NCI-H345 treated with DMSO at 0.1 percent for 48 hours (cell line): ENCODE results near the gene ECPAS.
"Not testable (repeated sequence)": the region's sequence is repeated elsewhere in the genome, so short reads cannot be mapped to it uniquely, and the experiment has no call there.

ENCODE experiments used
- DNase-seq: peaks from one replicate; lab custom pipeline; 2025; ENCODE audit not compliant: unreplicated experiment; lab: John Stamatoyannopoulos, UW

ECPAS gene

DNA sequence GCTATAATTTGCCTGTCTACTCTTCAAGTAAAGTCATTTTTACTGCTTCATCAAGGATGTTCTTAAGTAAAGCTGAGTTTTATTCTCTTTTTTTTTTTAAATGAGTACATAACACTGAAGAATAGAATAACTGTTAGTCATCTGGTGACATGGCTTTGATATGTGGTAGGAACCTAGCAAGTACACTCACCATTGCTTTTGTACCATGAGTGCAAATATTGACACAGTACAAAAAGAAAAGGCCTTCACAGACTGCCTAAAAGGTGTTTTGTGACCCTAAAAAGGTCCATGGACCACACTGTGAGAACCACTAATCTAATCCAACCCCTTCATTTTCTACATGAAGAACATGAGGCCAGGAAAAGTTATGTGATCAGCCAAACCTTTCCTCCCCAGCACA, 55.0 kb downstream of the ECPAS start:
- no peak for DNase-seq

DNA sequence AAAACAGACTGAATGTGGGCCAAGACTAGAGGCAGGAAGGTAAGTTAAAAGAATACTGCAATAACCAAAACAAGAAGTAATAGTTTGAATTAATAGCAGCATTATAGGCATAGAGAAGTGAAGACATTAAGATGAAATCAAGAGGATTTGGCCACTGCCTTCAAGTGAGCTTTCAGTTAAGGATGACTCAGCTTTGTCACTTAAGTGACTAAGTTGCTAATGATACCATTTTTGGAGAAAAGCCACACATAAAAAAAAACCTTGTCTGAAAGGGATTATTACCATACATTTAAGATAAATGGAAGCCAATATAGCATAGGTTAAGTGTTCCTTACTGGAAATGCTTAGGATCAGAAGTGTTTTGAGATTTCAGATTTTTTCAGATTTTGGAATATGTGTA, 57.0 kb downstream of the ECPAS start:
- no peak for DNase-seq

DNA sequence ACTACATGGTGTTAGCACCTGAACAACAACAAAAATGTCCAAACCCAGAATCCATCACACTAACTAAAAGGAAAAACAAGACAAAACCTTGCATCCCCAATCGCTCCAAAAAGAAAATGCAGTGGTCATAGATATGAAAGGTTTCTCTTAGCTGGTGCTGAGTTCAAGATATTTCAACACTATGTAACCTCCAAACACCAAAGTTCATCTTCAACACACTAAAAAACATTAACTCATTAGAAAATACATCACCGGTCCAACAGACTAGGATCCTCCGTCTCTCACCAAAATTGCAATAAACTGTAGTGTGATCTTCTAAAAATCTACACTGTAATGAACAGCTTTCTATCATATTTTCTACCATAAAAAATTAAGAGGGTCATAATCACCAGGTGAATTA, 60.8 kb downstream of the ECPAS start:
- no peak for DNase-seq

DNA sequence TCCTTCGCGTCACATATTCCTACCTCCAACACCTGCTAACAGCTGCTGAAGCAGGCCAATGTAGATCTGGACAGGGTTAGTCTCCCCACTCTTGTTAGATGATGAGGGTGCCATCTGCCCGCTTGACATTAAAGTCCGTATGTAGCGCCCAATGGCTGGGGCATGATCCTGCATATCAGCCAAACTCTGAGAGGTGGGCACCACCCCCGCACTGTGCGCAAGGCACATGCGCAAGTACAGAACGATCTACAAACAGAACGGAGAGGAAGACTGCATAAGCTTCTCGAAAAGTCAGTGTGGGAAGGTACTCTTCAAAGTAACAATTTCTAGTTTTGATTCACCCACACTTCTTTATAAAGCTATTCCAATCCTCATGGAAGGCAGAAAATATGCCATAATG, 69.8 kb downstream of the ECPAS start:
- no peak for DNase-seq

DNA sequence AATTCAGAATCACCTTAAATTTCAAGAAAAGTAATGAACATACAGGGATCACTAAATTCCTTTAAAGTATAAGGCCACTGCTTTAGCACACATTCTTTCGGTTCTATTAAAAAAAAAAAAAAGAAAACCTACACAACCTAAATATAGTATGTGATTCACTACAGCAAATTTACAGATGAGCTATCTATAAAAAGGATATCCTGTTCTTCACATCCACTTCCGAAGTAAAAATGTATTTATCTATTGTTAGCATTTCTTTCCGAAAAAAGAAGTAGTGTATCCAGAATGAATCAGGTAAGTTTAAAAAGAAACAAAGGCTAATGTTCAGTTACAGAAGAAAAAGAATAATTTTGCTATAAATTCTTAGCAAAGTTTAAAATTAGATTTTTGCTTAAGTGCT, 70.2 kb downstream of the ECPAS start:
- no peak for DNase-seq

DNA sequence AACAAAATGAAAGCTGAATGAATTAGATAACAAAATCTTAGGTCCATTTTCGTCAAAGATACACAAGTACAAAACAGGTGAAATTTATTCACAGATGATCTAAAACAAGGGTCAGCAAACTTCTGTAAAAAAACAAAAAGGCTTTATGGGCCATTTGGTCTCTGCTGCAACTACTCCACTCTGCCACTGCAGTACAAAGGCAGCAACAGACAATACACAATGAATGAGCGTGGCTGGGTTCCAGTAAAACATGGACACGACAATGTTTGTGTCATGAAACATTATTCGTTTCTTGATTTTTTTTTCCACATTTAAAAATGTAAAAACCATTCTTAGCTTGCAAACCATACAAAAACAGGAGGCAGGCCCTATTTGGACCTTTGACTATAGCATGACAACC, 71.9 kb downstream of the ECPAS start:
- no peak for DNase-seq

DNA sequence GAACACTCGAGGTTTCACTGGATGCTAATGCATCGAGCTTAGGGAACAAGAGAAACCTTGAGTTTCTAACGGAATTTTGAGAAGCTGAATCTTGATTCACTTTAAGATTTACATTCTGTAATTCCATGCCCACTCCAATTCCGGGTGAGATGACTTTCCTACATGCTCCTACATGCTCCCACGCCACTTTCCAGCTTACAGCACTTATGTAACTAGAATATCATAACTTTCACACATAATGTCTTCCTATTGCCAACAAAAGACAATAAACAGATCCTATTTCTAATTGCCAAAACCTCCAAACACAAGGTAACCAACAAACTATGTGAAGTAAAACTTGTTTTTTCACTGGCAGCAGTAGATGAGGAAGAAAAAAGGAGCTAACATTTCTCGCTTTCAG, 72.9 kb downstream of the ECPAS start:
- DNase-seq: no peak

DNA sequence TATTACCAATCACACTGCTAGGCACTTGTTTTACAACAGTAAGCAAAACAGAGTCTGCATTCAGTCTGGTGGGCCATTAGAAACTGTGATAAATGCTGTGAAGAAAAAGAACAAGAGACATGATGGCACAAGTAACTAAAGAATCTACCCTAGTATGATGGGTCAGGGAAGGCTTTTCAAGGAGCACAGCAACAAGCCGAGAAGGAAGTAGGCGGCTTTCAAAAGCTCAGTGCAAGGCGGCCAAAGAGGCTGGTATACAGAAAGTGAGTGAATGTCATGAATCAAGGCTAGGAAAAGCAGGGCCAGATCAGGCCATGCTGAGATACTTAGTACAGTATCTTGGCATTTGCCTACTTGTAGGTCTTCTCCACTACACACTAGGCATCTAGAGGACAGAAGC, 76.4 kb downstream of the ECPAS start:
- DNase-seq: no peak

DNA sequence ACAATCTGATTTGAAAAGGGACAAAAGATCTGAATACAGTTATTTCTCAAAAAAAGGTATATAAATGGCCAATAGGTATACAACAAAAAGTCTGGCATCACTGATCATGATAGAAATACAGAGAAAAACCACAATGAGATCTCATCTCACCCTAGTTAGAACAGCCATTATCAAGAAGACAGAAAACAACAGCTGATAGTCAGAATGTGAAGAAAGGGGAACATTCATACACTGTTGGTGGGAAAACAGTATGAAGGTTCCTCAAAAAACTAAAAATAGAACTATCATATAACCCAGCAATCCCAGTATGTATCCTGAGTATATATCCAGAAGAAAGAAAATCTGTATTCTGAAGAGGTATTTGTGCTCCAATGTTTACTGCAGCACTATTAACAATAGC, 78.5 kb downstream of the ECPAS start:
- no peak for DNase-seq

DNA sequence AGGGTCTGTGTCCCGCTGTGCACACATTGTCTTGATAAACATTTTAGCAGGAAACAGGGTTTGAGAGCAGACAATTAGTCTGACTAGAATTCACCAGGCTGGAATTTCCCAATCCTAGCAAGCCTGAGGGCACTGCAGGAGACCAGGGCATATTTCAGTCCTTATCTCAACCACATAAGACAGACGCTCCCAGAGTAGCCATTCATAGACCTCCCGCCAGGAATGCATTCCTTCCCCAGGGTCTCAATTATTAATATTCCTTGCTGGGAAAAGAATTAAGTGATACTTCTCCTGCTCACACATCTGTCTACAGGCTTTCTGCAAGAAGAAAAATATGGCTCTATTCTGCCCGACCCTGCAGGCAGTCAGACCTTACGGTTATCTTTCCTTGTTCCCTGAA, 82.7 kb downstream of the ECPAS start:
- DNase-seq: not testable (repeated sequence)

DNA sequence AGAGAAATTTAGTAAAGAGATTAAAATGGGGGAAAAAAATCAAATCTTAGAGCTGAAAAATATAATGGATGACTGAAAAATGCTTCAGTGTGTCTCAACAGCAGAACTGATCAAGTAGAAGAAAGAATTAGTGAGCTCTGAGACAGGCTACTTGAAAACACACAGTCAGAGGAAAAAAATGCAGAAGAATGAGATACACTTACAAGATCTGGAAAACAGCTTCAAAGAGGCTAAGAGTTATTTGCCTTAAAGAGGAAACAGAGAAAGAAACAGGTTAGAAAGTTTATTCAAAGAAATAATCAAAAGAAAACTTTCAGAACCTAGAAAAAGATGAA, 83.7 kb downstream of the ECPAS start:
- DNase-seq: no peak

DNA sequence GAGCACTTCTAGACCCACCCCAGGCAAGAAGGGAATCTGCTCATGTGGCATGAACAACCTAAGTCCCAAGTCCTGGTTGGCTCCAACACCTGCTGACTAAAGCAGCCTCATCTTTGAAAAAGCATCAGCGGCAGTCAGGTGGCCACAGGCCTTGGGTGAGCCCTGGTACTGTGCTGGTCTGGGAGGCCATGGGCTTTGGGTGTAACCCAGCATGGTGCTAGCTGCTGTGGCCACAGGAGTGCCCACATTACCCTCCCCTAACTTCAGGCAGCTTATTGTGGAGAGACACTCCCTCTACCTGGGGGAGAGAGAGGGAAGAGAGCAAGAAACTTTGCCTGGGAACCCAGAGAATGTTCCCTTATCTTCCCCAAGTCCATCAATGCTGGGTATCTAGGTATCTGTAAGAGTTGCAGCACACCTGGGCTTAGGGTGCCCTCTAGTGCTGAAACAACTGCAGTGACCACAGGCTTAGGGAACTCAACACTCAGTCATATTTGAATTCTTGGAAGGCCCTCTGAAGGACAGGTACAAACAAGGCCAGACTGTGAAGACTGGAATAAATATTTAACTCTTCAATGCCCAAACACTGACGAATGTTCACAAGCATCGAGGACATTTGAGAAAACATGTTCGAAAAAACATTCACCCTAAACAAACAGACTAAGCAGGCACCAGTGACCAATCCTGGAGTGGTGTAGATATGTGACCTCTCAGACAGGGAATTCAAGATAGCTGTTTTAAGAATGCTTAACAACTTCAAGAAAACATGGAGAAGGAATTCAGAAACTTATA, 84.2 kb downstream of the ECPAS start:
- DNase-seq: no peak

DNA sequence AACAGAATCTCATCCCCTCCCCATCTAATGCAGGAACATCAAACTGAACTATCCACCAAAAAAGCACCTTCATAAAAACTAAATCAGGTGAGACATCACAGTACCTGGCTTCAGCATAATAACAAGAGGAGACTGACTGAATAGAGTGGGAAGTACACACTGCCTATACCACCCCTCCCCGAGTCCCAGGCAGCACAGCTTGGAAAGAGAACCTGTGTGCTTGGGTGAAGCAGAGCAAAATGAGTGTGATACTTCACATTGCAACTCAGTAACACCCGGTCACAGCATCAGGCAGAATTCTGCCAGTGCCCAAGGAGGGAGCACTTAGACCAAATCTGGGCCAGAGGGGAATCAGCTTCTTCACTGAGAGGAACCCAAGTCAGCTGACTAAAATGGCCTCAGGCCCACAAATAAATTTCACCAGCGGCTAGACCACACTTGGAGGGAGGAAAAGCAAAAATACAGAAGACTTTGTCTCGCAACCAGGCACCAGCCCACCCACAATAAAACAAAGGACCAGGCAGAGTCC, 84.9 kb downstream of the ECPAS start:
- DNase-seq: no peak

DNA sequence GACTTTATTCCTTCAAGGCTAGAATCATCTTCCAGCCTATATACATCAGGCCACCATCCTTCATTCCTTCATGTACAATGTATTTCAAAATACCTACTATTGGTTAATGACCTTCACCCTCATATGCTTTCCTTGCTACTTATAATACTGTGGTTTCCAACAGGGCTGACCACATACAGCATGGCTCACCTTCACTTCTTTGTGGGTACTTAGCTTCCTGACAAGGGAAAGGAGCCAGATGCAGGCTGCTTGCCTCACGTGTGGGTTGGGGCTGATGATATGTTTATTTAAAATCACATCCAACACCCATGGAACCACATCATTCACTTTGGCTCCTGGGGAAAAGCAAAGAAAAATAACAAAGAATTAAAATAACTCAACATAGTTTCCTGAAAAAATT, 90.2 kb downstream of the ECPAS start:
- DNase-seq: no peak

DNA sequence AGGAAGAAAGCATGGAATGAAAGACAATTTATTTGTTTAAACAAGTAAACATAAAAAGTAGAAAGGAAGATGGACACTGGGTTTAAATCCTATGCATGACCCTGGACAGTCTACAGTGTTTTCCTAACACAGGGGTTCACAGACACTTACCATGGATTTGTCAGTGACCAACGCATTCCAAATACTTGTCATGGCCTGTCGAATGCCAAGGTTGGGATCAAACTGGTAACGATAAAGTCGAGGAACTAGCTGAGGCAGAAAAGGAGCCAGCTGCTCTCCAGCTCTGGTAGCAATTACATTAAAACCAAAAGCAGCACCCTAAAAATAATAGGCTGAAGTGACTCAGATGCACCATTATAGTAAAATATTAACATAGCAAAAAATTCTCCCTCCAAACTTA, 94.8 kb downstream of the ECPAS start:
- DNase-seq: no peak

DNA sequence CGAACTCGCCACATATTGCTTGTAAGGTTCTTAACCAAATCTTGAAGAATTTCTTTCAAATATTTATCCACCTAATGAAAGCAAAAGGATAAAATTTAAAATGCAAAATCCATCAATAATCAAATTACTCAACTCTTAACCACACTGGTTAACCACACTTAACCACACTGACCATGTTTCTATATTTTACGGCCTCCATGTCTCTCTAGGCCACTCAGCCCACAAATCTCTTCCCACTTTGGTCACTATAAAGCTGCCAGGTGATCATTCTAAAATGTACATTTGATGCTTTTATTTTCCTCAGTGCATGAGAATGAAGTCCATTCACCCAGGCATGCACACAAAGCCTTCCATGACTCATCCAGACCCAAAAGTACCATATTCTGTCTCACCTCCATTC, 97.8 kb downstream of the ECPAS start:
- DNase-seq: no peak

DNA sequence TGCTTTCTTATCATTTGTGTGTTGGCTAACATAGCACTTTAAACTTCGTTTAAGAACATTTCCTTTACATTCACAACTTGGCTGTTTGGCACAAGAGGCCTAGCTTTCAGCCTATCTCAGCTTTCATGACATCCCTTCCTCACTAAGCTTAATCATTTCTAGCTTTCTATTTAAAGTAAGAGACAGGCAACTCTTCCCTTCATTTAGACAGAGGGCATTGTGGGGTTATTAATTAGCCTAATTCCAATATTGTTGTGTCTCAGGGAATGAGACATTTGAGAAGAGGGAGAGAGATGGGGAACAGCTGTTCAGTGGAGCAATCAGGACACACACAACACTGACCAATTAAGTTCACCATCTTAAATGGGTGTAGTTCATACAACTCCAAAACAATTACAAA, 103.2 kb downstream of the ECPAS start:
- no peak for DNase-seq

DNA sequence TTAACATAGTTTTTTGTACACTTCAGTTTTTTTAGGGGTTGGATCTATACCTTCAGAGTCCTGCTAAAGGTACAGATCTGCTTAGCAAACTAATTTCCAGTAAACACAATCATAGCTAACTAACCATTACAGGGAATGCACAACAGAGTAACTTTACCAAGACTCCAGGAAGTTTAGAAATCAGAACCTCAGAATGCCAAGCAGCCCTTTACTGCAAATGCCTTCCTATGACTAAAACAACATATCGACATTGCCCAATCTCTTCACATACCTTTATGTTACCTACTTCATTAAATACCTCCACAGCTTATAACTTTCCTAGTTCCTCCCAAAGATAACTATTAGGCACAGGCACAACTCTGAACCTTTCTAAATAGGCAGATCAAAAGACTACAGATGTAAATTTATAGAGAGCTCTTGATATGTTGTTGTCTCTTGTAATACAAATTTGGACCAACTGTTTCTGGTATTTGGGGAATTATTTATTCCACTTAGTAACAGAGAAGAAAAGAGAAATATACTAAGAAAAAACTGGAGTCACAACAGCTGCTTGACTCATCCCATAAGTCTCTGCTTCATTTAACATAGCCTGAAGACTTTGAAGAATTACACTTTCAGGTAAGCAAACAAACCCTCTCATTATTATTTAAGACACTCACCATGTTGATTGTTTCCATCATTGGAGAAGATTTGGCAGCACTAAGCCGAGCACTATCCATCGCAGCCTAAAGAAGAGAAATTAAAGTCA, 108.2 kb downstream of the ECPAS start:
- DNase-seq: no peak

DNA sequence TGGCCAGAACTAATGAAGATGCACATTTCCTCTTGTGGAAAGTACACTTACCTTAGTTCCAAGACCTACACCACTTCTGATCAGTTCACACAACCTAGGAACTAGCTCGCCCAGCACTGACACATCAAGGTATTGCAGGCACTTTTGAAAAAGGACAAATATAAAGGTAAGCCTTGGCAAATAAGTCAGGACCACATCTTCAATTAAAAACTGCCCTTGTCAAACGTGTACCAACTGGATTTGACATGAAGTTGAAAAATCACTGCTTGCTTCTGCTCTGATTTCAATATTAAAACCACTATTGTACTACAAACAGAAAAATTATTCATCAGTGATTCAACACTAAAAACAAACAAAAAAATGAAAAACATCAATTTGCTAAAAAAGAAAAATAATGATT, 109.1 kb downstream of the ECPAS start:
- DNase-seq: no peak

DNA sequence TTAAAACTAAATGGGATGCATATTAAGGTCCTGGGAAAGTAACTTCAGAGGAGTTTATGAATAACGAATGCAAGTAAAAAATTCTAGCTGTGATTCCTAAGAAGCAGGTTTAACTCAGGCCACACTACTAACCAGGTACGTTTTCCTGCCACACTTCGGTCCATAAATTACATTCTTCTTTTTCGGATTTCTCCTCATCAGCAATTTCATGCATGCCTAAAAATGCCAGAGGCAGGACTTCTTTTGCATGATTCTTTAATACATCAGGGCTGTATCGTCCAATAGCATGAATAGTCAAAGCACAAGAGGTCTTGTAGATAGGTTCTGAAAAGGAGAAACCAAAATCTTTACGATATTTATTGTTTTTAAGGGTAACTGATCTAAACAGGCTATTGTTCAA, 111.9 kb downstream of the ECPAS start:
- no peak for DNase-seq

DNA sequence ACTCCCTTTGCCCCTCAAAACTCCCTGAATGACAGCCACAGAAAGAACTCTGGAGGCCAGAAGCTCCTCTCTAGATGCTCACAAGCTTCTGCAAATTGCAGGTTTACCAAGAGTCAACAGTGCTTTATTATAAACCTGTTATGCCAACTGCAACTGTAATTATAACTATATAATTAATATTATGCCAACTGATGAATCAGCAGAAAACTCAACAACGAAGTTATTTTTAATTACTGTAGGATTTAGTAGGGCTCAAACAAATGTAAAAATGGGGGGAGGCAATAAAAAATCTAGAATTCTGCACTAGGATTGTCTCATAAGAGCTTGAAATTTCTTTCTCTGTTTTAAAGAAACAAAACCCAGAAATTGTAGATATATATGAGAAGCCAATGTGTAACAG, 117.2 kb downstream of the ECPAS start:
- DNase-seq: no peak

DNA sequence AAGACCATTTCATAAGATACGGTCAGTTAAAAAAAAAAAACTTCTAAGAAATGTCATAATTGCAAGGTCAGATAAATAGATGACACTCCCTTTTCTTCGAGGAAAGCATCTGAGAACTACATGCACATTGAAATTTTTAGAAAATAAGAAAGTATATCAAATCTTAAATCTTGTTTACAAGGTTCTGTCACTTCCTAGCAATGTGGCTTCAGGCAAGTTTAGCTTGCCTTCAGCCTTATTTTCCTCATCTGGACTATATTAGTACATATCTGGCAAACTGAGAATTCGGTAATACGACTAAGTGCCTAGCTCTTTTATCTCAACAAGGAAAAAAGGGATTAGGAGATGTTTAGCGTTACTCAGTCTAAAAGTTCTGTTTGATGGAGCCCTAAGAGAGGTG, 121.7 kb downstream of the ECPAS start:
- no peak for DNase-seq

DNA sequence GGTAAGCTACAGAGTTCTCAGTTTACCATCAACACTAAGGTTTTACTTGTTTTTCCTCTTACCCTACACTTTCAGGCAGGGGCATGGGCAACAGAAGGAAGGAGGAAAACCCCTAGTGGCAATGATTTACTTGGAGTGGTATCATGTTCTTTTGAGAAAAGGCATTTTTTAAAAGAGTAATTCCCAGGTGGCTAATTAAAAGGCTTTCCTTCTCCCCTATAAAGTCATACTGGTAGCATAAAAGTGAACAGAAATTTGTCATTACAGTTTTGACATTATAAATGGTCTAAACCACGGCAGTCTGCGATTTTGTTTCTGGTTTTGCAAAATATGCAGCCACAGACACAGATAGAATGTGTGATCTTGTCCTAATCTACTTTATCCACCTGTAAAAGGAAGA, 123.3 kb downstream of the ECPAS start:
- no peak for DNase-seq
